RWPE2 (cell line): ENCODE measurements around the gene SYT8.

ENCODE experiments used
- ATAC-seq: fragments of 200-7000 bp; cut with Tn5 transposase; 3 replicates; pipeline ENCODE4 v1.9.1; 2021; ENCODE audit warnings: low read depth
- DNase-seq: peaks from one replicate; pipeline ENCODE4 v3.0.0-alpha.2; 2020; ENCODE audit warnings: low spot score
- H3K27ac ChIP-seq: fragments of 450-650 bp; 2 replicates; pipeline ENCODE4 v1.5.1; 2017; ENCODE audit warnings: mild to moderate bottlenecking; ENCODE audit not compliant: poor library complexity, severe bottlenecking
- H3K27me3 ChIP-seq: fragments of 250-450 bp; sonication (Bioruptor Pico); 2 replicates; pipeline ENCODE4 v1.5.1; 2021; ENCODE audit warnings: mild to moderate bottlenecking, moderate library complexity; ENCODE audit not compliant: insufficient read depth, poor library complexity, severe bottlenecking
- H3K36me3 ChIP-seq: fragments of 250-450 bp; sonication (Bioruptor Pico); 2 replicates; pipeline ENCODE4 v1.5.1; 2020; ENCODE audit warnings: low read depth, mild to moderate bottlenecking, moderate library complexity
- H3K4me1 ChIP-seq: fragments of 250-450 bp; sonication (Bioruptor Pico); 2 replicates; pipeline ENCODE4 v1.5.1; 2021; ENCODE audit warnings: mild to moderate bottlenecking, moderate library complexity; ENCODE audit not compliant: insufficient read depth, poor library complexity, severe bottlenecking
- H3K4me3 ChIP-seq: fragments of 250-450 bp; sonication (Bioruptor Pico); 2 replicates; pipeline ENCODE4 v1.5.1; 2021; ENCODE audit warnings: mild to moderate bottlenecking, moderate library complexity; ENCODE audit not compliant: severe bottlenecking
- H3K9me3 ChIP-seq: fragments of 250-450 bp; sonication (Bioruptor Pico); 2 replicates; pipeline ENCODE4 v1.5.1; 2021; ENCODE audit warnings: mild to moderate bottlenecking, moderate library complexity; ENCODE audit not compliant: severe bottlenecking
- CTCF ChIP-seq: fragments of 450-650 bp; IDR thresholded peaks from one replicate; pipeline ENCODE4 v1.5.1; 2017; ENCODE audit warnings: mild to moderate bottlenecking, moderate library complexity; ENCODE audit not compliant: poor library complexity, severe bottlenecking

The SYT8 gene

GRCh38 chr11:1847926-1848639, 13.3 kb downstream of the SYT8 start:
- Histone ChIP-seq H3K27ac (no peak overlapping the region), H3K4me1 (peaks cover 12% of the 10 kb centered on the region), H3K4me3 (no peak overlapping the region), H3K27me3 (no peaks in the 10 kb centered on the region), H3K9me3 (no peaks in the 10 kb centered on the region), H3K36me3 (no peaks in the 10 kb centered on the region)
- TF ChIP-seq CTCF, result no peak
- ATAC-seq (no peak), DNase-seq (no peak)

GRCh38 chr11:1848640-1849430, 14.0 kb downstream of the SYT8 start:
- no peak for TF ChIP-seq CTCF
- no peaks in the 10 kb centered on the region for H3K27me3 ChIP-seq
- H3K36me3 ChIP-seq, result no peaks in the 10 kb centered on the region
- H3K4me3 ChIP-seq, result no peak overlapping the region
- no peak overlapping the region for H3K27ac ChIP-seq
- peaks cover 12% of the 10 kb centered on the region for H3K4me1 ChIP-seq
- H3K9me3 ChIP-seq, result no peaks in the 10 kb centered on the region
- ATAC-seq (no peak), DNase-seq (no peak)

GRCh38 chr11:1851468-1852180, 16.8 kb downstream of the SYT8 start:
- Histone ChIP-seq H3K4me3 (no peak overlapping the region), H3K27me3 (no peaks in the 10 kb centered on the region), H3K4me1 (no peaks in the 10 kb centered on the region), H3K9me3 (no peaks in the 10 kb centered on the region), H3K36me3 (no peaks in the 10 kb centered on the region), H3K27ac (no peak overlapping the region)
- ATAC-seq (no peak), DNase-seq (no peak)
- no peak for TF ChIP-seq CTCF

- Histone ChIP-seq H3K9me3 (no peaks in the 10 kb centered on the region), H3K36me3 (no peaks in the 10 kb centered on the region), H3K27me3 (no peaks in the 10 kb centered on the region), H3K27ac (no peak overlapping the region), H3K4me3 (no peak overlapping the region), H3K4me1 (no peaks in the 10 kb centered on the region)
- TF ChIP-seq CTCF, result no peak
- no peak for DNase-seq
- no peak for ATAC-seq
These were observed 17.6 kb downstream of the SYT8 start for GRCh38 chr11:1852271-1852876.
